ENCODE data around the gene COL1A1. TPM values are rescaled to one million over a fixed set of nuclear protein-coding genes. Genes with fewer than 3 reads are reported as not detected.

COL1A1 gene
- total RNA-seq, 1 experiment from 2014 or later: 104 TPM

DNA sequence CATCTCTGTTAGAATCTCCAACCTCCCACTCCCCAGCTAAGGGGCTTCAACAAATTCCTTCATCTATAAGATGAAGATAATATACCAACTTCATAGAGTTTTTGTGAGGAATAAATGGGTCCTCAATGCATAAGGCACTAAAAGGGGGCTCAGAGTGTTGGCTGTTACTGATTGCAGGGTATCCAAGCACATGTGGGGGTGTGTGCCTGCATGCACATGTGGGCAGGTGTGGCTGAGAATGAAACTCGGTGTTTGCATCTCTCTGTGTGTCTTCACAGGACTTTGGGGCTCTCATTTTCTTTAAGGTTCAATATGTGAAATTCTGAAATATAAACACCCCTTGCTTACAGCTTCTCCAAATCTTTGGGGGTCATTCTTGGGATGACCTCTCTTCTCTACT, 46.8 kb downstream of the COL1A1 start:
- Histone ChIP-seq H2AFZ (ENCODE audit: low read length) (no peak overlapping the region), H2BK5ac (ENCODE audit: insufficient read length, low read length) (no peak overlapping the region), H3K18ac (ENCODE audit: insufficient read length, low read depth, low read length) (no peak overlapping the region), H2BK12ac (ENCODE audit: insufficient read length, low read depth, low read length) (no peak overlapping the region), H3K4ac (ENCODE audit: low read depth, low read length) (no peak overlapping the region), H3K79me2 (ENCODE audit: insufficient read depth, low read length) (no peaks in the 10 kb centered on the region), H3K56ac (ENCODE audit: insufficient read length, low read depth, low read length) (no peak overlapping the region), H4K8ac (replicated peaks; ENCODE audit: insufficient read length, low read depth, low read length) (no peak overlapping the region), H4K91ac (ENCODE audit: insufficient read length, low read depth, low read length) (no peak overlapping the region), H2BK15ac (ENCODE audit: low read depth, low read length) (no peak overlapping the region), H3K27ac (ENCODE audit: insufficient read length, low read depth, low read length) (no peak overlapping the region), H3K4me2 (ENCODE audit: insufficient read depth, insufficient read length, low read length) (no peak overlapping the region), H4K5ac (ENCODE audit: insufficient read length, low read depth, low read length) (no peak overlapping the region), H3K14ac (ENCODE audit: insufficient read depth, low read length) (no peak overlapping the region), H3K9ac (ENCODE audit: extremely low read depth, insufficient read length, low read length) (no peak overlapping the region), H3K4me1 (ENCODE audit: insufficient read depth, low read length) (peaks cover 4% of the 10 kb centered on the region; the same call in 1 of the 2 replicates), H2AK5ac (ENCODE audit: insufficient read length, low read length) (no peak overlapping the region), H2BK20ac (ENCODE audit: low read depth, low read length, poor library complexity, severe bottlenecking) (no peak overlapping the region), H3T11ph (ENCODE audit: low read length) (no peak overlapping the region), H3K27me3 (ENCODE audit: insufficient read depth, low read length) (no peaks in the 10 kb centered on the region; the same call in 1 of the 2 replicates), H3K23ac (ENCODE audit: insufficient read length, low read depth, low read length) (no peak overlapping the region), H3K23me2 (ENCODE audit: insufficient read length, low read depth, low read length, poor library complexity, severe bottlenecking) (peaks cover 14% of the 10 kb centered on the region), H2BK120ac (ENCODE audit: low read depth, low read length, poor library complexity, severe bottlenecking) (no peak overlapping the region), H3K9me3 (ENCODE audit: control insufficient read depth, low read depth, low read length) (no peaks in the 10 kb centered on the region), H3K79me1 (ENCODE audit: insufficient read depth, low read depth, low read length, poor library complexity, severe bottlenecking) (no peaks in the 10 kb centered on the region), H4K20me1 (ENCODE audit: control insufficient read depth, insufficient read depth, insufficient read length) (peaks cover 3% of the 10 kb centered on the region)
- Mint-ChIP-seq H3K27me3 (ENCODE audit: low read depth) (peaks cover 6% of the 10 kb centered on the region), H3K4me1 (peaks cover 16 to 20% of the 10 kb centered on the region in 2 experiments), H3K36me3 (ENCODE audit: insufficient read depth in 1 of 3, low read depth in 3 of 3) (no peaks in the 10 kb centered on the region), H3K9me3 (no peaks in the 10 kb centered on the region), H3K27ac (no peak overlapping the region), H3K4me3 (no peak overlapping the region)
- whole genome bisulfite sequencing (ENCODE audit: extremely low coverage, insufficient read length, low lambda C conversion rate): no CpG with 5 or more reads among the region's 1 CpG
- no peak for DNase-seq
- TF ChIP-seq, protein P1, sequence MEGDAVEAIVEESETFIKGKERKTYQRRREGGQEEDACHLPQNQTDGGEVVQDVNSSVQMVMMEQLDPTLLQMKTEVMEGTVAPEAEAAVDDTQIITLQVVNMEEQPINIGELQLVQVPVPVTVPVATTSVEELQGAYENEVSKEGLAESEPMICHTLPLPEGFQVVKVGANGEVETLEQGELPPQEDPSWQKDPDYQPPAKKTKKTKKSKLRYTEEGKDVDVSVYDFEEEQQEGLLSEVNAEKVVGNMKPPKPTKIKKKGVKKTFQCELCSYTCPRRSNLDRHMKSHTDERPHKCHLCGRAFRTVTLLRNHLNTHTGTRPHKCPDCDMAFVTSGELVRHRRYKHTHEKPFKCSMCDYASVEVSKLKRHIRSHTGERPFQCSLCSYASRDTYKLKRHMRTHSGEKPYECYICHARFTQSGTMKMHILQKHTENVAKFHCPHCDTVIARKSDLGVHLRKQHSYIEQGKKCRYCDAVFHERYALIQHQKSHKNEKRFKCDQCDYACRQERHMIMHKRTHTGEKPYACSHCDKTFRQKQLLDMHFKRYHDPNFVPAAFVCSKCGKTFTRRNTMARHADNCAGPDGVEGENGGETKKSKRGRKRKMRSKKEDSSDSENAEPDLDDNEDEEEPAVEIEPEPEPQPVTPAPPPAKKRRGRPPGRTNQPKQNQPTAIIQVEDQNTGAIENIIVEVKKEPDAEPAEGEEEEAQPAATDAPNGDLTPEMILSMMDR (conservative IDR thresholded peaks at IDR 0.05): no peak

Data from H9 (cell line).